H9 (cell line): ENCODE data around the gene TERT. TPM values are rescaled to one million over a fixed set of nuclear protein-coding genes. Genes with fewer than 3 reads are reported as not detected.
"Not testable (repeated sequence)": the region's sequence is repeated elsewhere in the genome, so short reads cannot be mapped to it uniquely, and the experiment has no call there.

Source experiments
- DNase-seq: peaks from one replicate; pipeline ENCODE4 v3.0.0-alpha.2; 2017
- H2AFZ ChIP-seq: one replicate; pipeline ENCODE4 v1.6.1; 2013; ENCODE audit warnings: mild to moderate bottlenecking, low read length, control low read depth, moderate library complexity
- H2AK5ac ChIP-seq: 2 replicates; pipeline ENCODE4 v1.6.1; 2013; ENCODE audit warnings: low read length, control low read depth, mixed read lengths; ENCODE audit not compliant: insufficient read length
- H2BK120ac ChIP-seq: one replicate; pipeline ENCODE4 v1.6.1; 2013; ENCODE audit warnings: low read depth, mild to moderate bottlenecking, low read length, control low read depth, inconsistent platforms; ENCODE audit not compliant: poor library complexity, severe bottlenecking
- H2BK12ac ChIP-seq: 2 replicates; pipeline ENCODE4 v1.6.1; 2013; ENCODE audit warnings: low read length, control low read depth, mixed read lengths, low read depth; ENCODE audit not compliant: insufficient read length
- H2BK15ac ChIP-seq: 2 replicates; pipeline ENCODE4 v1.6.1; 2013; ENCODE audit warnings: low read depth, low read length, control low read depth
- H2BK20ac ChIP-seq: one replicate; pipeline ENCODE4 v1.6.1; 2013; ENCODE audit warnings: low read depth, mild to moderate bottlenecking, low read length, control low read depth, inconsistent platforms; ENCODE audit not compliant: poor library complexity, severe bottlenecking
- H2BK5ac ChIP-seq: 2 replicates; pipeline ENCODE4 v1.6.1; 2013; ENCODE audit warnings: low read length, control low read depth, mixed read lengths; ENCODE audit not compliant: insufficient read length
- H3K14ac ChIP-seq: 2 replicates; pipeline ENCODE4 v1.6.1; 2013; ENCODE audit warnings: low read length, control low read depth; ENCODE audit not compliant: insufficient read depth
- H3K18ac ChIP-seq: 2 replicates; pipeline ENCODE4 v1.6.1; 2013; ENCODE audit warnings: low read depth, mild to moderate bottlenecking, mixed read lengths, low read length, control low read depth; ENCODE audit not compliant: insufficient read length
- H3K23ac ChIP-seq: 2 replicates; pipeline ENCODE4 v1.6.1; 2013; ENCODE audit warnings: low read length, control low read depth, mixed read lengths, low read depth; ENCODE audit not compliant: insufficient read length
- H3K23me2 ChIP-seq: 2 replicates; pipeline ENCODE4 v1.6.1; 2013; ENCODE audit warnings: low read depth, mild to moderate bottlenecking, mixed read lengths, low read length, control low read depth; ENCODE audit not compliant: insufficient read length, poor library complexity, severe bottlenecking
- H3K27ac ChIP-seq: 2 replicates; pipeline ENCODE4 v1.5.1; 2013; ENCODE audit warnings: low read length, control low read depth, mixed read lengths, low read depth; ENCODE audit not compliant: insufficient read length
- H3K27me3 ChIP-seq: 2 replicates; pipeline ENCODE4 v1.6.1; 2013; ENCODE audit warnings: low read length, control low read depth, inconsistent platforms; ENCODE audit not compliant: insufficient read depth
- H3K4ac ChIP-seq: 2 replicates; pipeline ENCODE4 v1.6.1; 2013; ENCODE audit warnings: low read depth, mild to moderate bottlenecking, control low read depth, inconsistent platforms, low read length, moderate library complexity
- H3K4me1 ChIP-seq: 2 replicates; pipeline ENCODE4 v1.6.1; 2013; ENCODE audit warnings: low read length, control low read depth, inconsistent platforms; ENCODE audit not compliant: insufficient read depth
- H3K4me2 ChIP-seq: 2 replicates; pipeline ENCODE4 v1.6.1; 2013; ENCODE audit warnings: low read length, control low read depth, mixed read lengths; ENCODE audit not compliant: insufficient read length, insufficient read depth
- H3K56ac ChIP-seq: 2 replicates; pipeline ENCODE4 v1.6.1; 2013; ENCODE audit warnings: low read depth, mild to moderate bottlenecking, mixed read lengths, low read length, control low read depth; ENCODE audit not compliant: insufficient read length
- H3K79me1 ChIP-seq: 2 replicates; pipeline ENCODE4 v1.6.1; 2013; ENCODE audit warnings: low read depth, mild to moderate bottlenecking, moderate library complexity, low read length, control low read depth, inconsistent platforms; ENCODE audit not compliant: insufficient read depth, poor library complexity, severe bottlenecking
- H3K79me2 ChIP-seq: 2 replicates; pipeline ENCODE4 v1.6.1; 2013; ENCODE audit warnings: low read length, control low read depth, inconsistent platforms; ENCODE audit not compliant: insufficient read depth
- H3K9ac ChIP-seq: 2 replicates; pipeline ENCODE4 v1.6.1; 2013; ENCODE audit warnings: low read length, control low read depth, mixed read lengths; ENCODE audit not compliant: insufficient read length; ENCODE audit errors: extremely low read depth
- H3K9me3 ChIP-seq: one replicate; pipeline ENCODE4 v1.6.1; 2013; ENCODE audit warnings: low read depth, low read length, inconsistent platforms; ENCODE audit not compliant: control insufficient read depth
- H3T11ph ChIP-seq: one replicate; pipeline ENCODE4 v1.6.1; 2013; ENCODE audit warnings: mild to moderate bottlenecking, low read length, control low read depth, inconsistent platforms
- H4K20me1 ChIP-seq: one replicate; pipeline ENCODE4 v1.6.1; 2013; ENCODE audit not compliant: control insufficient read depth, insufficient read length, insufficient read depth
- H4K5ac ChIP-seq: 2 replicates; pipeline ENCODE4 v1.6.1; 2013; ENCODE audit warnings: low read depth, mild to moderate bottlenecking, mixed read lengths, low read length, control low read depth; ENCODE audit not compliant: insufficient read length
- H4K8ac ChIP-seq: replicated peaks from 2 replicates; pipeline ENCODE4 v1.6.1; 2013; ENCODE audit warnings: low read length, control low read depth, mixed read lengths, low read depth; ENCODE audit not compliant: insufficient read length
- H4K91ac ChIP-seq: 2 replicates; pipeline ENCODE4 v1.6.1; 2013; ENCODE audit warnings: low read depth, mild to moderate bottlenecking, moderate library complexity, mixed read lengths, low read length, control low read depth; ENCODE audit not compliant: insufficient read length
- H3K27ac Mint-ChIP-seq, 3 experiments: 2 replicates in 2 of 3; 3 replicates in 1 of 3; pipeline ENCODE4 v1.8.0; 2020 to 2021; ENCODE audit warnings: mixed read lengths in 3 of 3, mild to moderate bottlenecking in 1 of 3, moderate library complexity in 1 of 3
- H3K27me3 Mint-ChIP-seq: 2 replicates; pipeline ENCODE4 v1.8.0; 2021; ENCODE audit warnings: low read depth, mild to moderate bottlenecking, moderate library complexity, mixed read lengths
- H3K36me3 Mint-ChIP-seq, 3 experiments: 2 replicates in 2 of 3; 3 replicates in 1 of 3; pipeline ENCODE4 v1.8.0; 2020 to 2021; ENCODE audit warnings: low read depth in 3 of 3, mixed read lengths in 3 of 3; ENCODE audit not compliant: insufficient read depth in 1 of 3
- H3K4me1 Mint-ChIP-seq, 2 experiments: 2 replicates each; pipeline ENCODE4 v1.8.0; 2020; ENCODE audit warnings: mixed read lengths in 2 of 2
- H3K4me3 Mint-ChIP-seq, 2 experiments: 2 replicates in 1 of 2; 3 replicates in 1 of 2; pipeline ENCODE4 v1.8.0; 2020 to 2021; ENCODE audit warnings: mild to moderate bottlenecking in 2 of 2, mixed read lengths in 2 of 2, moderate library complexity in 1 of 2
- H3K9me3 Mint-ChIP-seq, 2 experiments: 2 replicates in 1 of 2; 3 replicates in 1 of 2; pipeline ENCODE4 v1.8.0; 2020; ENCODE audit warnings: mild to moderate bottlenecking in 2 of 2, mixed read lengths in 2 of 2, moderate library complexity in 1 of 2
- CTCF ChIP-seq: fragments of 200-600 bp; sonication (generic); conservative IDR thresholded peaks from 3 replicates; pipeline ENCODE4 v1.8.0; 2021; ENCODE audit warnings: antibody characterized with exemption, mild to moderate bottlenecking
- WGBS: extraction: QIAGEN DNeasy Blood & Tissue Kit; methylation state at CpG from one replicate; pipeline ENCODE4 v1.1.7; 2013; ENCODE audit warnings: missing lambda C conversion rate, low lambda C conversion rate, mixed read lengths; ENCODE audit not compliant: insufficient read length; ENCODE audit errors: extremely low coverage; 5-methylcytosine and 5-hydroxymethylcytosine counted together
- total RNA-seq: library from RNA; stranded (reverse); gene quantifications from 2 replicates; pipeline ENCODE4 v1.2.1, GENCODE V29; 2021

Gene TERT
- total RNA-seq, 1 experiment from 2014 or later = 15.5 TPM

DNA sequence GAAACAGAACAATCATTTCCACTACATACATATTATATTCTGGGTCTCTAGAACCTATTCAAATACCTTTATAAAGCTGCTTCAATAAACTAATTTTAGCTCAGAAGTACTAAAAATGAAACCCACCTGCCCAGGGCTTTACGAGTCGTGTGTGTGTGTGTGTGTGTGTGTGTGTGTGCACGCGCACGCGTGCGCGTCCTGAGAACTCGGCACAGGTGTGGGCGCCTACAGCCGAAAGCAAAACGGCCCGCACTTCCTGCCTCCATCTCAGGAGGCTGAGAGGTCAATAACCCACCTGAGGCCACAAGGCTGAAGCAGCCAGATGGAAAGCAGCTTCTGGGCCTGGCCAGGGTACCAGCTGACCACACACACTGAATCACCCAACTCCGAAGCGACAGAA is 47.0 kb upstream of the TERT start:
- H3K79me1 ChIP-seq = peaks cover 5% of the 10 kb centered on the region
- no peak overlapping the region for H4K8ac ChIP-seq
- no peak overlapping the region for H3K23ac ChIP-seq
- no peak overlapping the region for H4K91ac ChIP-seq
- H2AFZ ChIP-seq = no peak overlapping the region
- H3K27me3 ChIP-seq = no peaks in the 10 kb centered on the region
- no peak overlapping the region for H2BK120ac ChIP-seq
- H3K4me1 Mint-ChIP-seq = peaks cover 13 to 17% of the 10 kb centered on the region in 2 experiments
- no peak overlapping the region for H2BK12ac ChIP-seq
- H2BK20ac ChIP-seq = no peak overlapping the region
- no peak overlapping the region for H3K18ac ChIP-seq
- H3K9me3 ChIP-seq = no peaks in the 10 kb centered on the region
- H3K9me3 Mint-ChIP-seq = no peaks in the 10 kb centered on the region
- no peak overlapping the region for H2AK5ac ChIP-seq
- no peak overlapping the region for H2BK5ac ChIP-seq
- no peak overlapping the region for H3K56ac ChIP-seq
- no peaks in the 10 kb centered on the region for H3K27me3 Mint-ChIP-seq
- H3K4me2 ChIP-seq = no peak overlapping the region
- no peak overlapping the region for H3K9ac ChIP-seq
- no peak for TF ChIP-seq CTCF
- WGBS = no CpG with 5 or more reads among the region's 15 CpGs
- H3T11ph ChIP-seq = no peak overlapping the region
- H3K14ac ChIP-seq = no peak overlapping the region
- H4K20me1 ChIP-seq = no peaks in the 10 kb centered on the region
- H3K4me3 Mint-ChIP-seq = no peak overlapping the region
- H2BK15ac ChIP-seq = no peak overlapping the region
- no peak overlapping the region for H3K4ac ChIP-seq
- H3K27ac Mint-ChIP-seq = no peak overlapping the region
- H3K27ac ChIP-seq = no peak overlapping the region
- H3K79me2 ChIP-seq = peaks cover 7% of the 10 kb centered on the region; the same call in 1 of the 2 replicates
- H4K5ac ChIP-seq = no peak overlapping the region
- no peaks in the 10 kb centered on the region for H3K4me1 ChIP-seq
- H3K23me2 ChIP-seq = peaks cover 11% of the 10 kb centered on the region
- DNase-seq = no peak
- peaks cover 33 to 61% (median 59%) of the 10 kb centered on the region in 3 experiments for H3K36me3 Mint-ChIP-seq

- H3K79me2 ChIP-seq, H3K27ac Mint-ChIP-seq: not testable (repeated sequence)
Observed at GRCh38 chr5:1339818-1340210, 44.9 kb upstream of the TERT start.

More at GRCh38 chr5:1339818-1340210, 44.9 kb upstream of the TERT start:
- H3K4me3 Mint-ChIP-seq, H3K4me1 ChIP-seq, H3K27me3 Mint-ChIP-seq, H2BK15ac ChIP-seq, H3K9me3 ChIP-seq, H3K18ac ChIP-seq, DNase-seq, H2AK5ac ChIP-seq, H3K4me2 ChIP-seq, H3K4ac ChIP-seq, H3K56ac ChIP-seq, H4K5ac ChIP-seq, H2BK20ac ChIP-seq, H3K27me3 ChIP-seq, H2AFZ ChIP-seq, H4K8ac ChIP-seq, H2BK5ac ChIP-seq, H3K79me1 ChIP-seq, H3K9me3 Mint-ChIP-seq, H2BK12ac ChIP-seq, H3K23me2 ChIP-seq, H3K23ac ChIP-seq, H3K14ac ChIP-seq, H3T11ph ChIP-seq, H2BK120ac ChIP-seq, H3K9ac ChIP-seq, H4K91ac ChIP-seq, H3K27ac ChIP-seq, H4K20me1 ChIP-seq, H3K4me1 Mint-ChIP-seq: not testable (repeated sequence)
- peaks cover 46 to 80% (median 79%) of the 10 kb centered on the region in 3 experiments for H3K36me3 Mint-ChIP-seq
- WGBS = no CpG with 5 or more reads among the region's 17 CpGs
